ENCODE data around the gene RELA.

The RELA gene

DNA sequence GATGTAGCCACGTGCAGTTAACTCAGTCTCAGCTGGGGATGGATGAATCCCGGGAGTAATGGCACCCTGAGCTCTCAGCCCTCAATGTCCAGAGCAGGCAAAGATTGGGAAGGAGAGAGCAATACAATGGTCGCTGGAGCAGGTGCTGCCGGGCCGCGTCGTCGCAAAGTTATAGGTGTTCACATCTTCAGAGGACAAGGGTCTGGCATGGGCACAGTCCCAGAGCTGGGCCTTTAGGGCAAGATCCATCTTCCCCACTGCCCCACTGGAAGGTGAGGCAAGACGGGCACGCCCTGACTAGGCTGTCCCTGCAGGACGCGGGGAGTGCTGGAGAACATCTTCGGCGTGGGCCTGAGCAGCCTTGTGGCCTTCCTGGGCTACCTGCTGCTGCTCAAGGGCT is 39.5 kb downstream of the RELA start:
- no peak overlapping the region for H3K4me3 ChIP-seq (ENCODE audit: low read depth, low read length)
- in situ Hi-C loops (cut with HindIII; ENCODE audit: low sequenced_read_pairs) = no loop called here

DNA sequence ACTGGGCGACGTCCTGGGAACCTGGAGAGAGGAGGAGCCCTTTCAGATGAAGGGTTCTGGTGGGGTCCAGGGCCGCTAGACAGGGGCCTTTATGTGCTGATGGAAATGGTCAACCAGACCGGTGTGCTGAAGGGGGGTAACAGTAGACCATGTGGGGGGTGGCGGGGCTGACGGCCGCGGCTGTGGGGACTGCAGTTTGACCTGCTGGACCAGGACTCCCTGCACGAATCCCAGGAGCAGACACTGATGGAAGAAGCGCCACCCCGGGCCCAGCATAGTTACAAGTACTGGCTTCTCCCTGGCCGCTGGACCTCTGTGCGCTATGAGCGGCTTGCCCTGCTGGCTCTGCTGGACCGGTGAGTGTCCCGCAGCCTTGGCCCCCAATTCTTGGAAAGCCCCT is 40.7 kb downstream of the RELA start:
- in situ Hi-C loops (cut with HindIII; ENCODE audit: low sequenced_read_pairs) = no loop called here
- no peak for DNase-seq (ENCODE audit: low read depth)
- TF ChIP-seq, protein P1, sequence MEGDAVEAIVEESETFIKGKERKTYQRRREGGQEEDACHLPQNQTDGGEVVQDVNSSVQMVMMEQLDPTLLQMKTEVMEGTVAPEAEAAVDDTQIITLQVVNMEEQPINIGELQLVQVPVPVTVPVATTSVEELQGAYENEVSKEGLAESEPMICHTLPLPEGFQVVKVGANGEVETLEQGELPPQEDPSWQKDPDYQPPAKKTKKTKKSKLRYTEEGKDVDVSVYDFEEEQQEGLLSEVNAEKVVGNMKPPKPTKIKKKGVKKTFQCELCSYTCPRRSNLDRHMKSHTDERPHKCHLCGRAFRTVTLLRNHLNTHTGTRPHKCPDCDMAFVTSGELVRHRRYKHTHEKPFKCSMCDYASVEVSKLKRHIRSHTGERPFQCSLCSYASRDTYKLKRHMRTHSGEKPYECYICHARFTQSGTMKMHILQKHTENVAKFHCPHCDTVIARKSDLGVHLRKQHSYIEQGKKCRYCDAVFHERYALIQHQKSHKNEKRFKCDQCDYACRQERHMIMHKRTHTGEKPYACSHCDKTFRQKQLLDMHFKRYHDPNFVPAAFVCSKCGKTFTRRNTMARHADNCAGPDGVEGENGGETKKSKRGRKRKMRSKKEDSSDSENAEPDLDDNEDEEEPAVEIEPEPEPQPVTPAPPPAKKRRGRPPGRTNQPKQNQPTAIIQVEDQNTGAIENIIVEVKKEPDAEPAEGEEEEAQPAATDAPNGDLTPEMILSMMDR (IDR thresholded peaks at IDR 0.05; ENCODE audit: low read depth, low read length, missing control alignments) = no peak
- H3K4me3 ChIP-seq (ENCODE audit: low read depth, low read length) = no peak overlapping the region

More for the DNA sequence above, 39.5 kb downstream of the RELA start:
- no peak for DNase-seq (ENCODE audit: low read depth)
- TF ChIP-seq, protein P1 (IDR thresholded peaks at IDR 0.05; ENCODE audit: low read depth, low read length, missing control alignments) = no peak

- DNase-seq (ENCODE audit: low read depth) = no peak
- TF ChIP-seq, protein P1 (IDR thresholded peaks at IDR 0.05; ENCODE audit: low read depth, low read length, missing control alignments) = no peak
- H3K4me3 ChIP-seq (ENCODE audit: low read depth, low read length) = no peak overlapping the region
- in situ Hi-C loops (cut with HindIII; ENCODE audit: low sequenced_read_pairs) = no loop called here
Measured at GRCh38 chr11:65621460-65621859, 41.3 kb downstream of the RELA start.

GRCh38 chr11:65620666-65621065 is 42.0 kb downstream of the RELA start:
- TF ChIP-seq, protein P1 (IDR thresholded peaks at IDR 0.05; ENCODE audit: low read depth, low read length, missing control alignments) = no peak
- no peak for DNase-seq (ENCODE audit: low read depth)
- in situ Hi-C loops (cut with HindIII; ENCODE audit: low sequenced_read_pairs) = no loop called here
- no peak overlapping the region for H3K4me3 ChIP-seq (ENCODE audit: low read depth, low read length)

DNA sequence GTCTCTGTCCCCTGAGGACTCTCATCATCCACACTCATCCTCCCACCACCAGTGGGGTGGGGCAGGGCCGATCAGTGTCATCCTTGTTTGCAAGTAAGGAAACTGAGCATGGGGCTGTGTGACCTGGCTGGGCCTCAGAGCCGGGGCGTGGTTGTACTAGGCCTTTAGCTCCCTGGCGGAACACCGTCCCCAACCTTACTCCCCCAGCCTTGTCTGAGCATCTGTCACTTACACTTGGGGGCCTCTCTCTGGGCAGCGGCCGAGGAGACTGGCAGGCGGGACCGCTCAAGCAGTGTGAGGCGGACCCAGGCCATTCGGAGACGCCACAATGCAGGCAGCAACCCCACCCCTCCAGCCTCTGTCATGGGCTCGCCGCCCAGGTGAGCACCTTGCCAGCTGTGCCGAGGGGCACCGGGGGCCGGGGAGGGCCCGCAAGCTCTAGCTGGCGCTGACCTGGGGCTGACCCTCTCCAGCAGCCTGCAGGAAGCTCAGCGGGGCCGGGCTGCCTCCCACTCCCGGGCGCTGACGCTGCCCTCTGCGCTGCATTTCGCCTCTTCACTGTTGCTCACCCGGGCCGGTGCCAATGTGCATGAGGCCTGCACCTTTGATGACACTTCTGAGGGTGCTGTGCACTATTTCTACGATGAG is 43.3 kb downstream of the RELA start:
- TF ChIP-seq, protein P1 (IDR thresholded peaks at IDR 0.05; ENCODE audit: low read depth, low read length, missing control alignments) = no peak
- no peak for DNase-seq (ENCODE audit: low read depth)
- in situ Hi-C loops (cut with HindIII; ENCODE audit: low sequenced_read_pairs) = no loop called here
- H3K4me3 ChIP-seq (ENCODE audit: low read depth, low read length) = no peak overlapping the region

DNA sequence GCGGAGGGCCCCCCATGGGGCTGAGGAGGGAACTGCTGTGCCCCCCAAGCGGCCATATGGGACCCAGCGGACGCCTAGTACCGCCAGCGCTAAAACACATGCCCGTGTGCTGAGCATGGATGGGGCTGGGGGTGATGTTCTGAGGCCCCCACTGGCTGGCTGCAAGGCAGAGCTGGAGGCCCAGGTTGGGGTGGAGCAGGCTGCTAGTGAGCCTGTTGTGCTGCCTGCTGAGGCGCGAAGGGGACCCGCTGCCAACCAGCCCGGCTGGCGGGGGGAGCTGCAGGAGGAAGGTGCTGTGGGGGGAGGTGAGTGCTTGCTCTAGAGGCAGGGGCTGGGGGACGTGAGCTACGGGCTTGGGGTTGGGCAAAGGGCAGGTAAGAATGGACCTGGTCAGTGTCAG is 44.0 kb downstream of the RELA start:
- in situ Hi-C loops (cut with HindIII; ENCODE audit: low sequenced_read_pairs) = no loop called here
- TF ChIP-seq, protein P1 (IDR thresholded peaks at IDR 0.05; ENCODE audit: low read depth, low read length, missing control alignments) = no peak
- DNase-seq (ENCODE audit: low read depth) = no peak
- no peak overlapping the region for H3K4me3 ChIP-seq (ENCODE audit: low read depth, low read length)

Measured in astrocyte of the cerebellum (primary cell).